K562 (cell line): Measurements from ENCODE around the gene TIMP1. TPM values are rescaled to one million over a fixed set of nuclear protein-coding genes. Genes with fewer than 3 reads are reported as not detected.

Experiments
- CHD2 ChIP-seq: IDR thresholded peaks from 2 replicates; pipeline ENCODE4 v1.6.1; 2011; ENCODE audit warnings: low read depth, low read length
- DMBX1 ChIP-seq: fragments of 250-450 bp; sonication (Bioruptor Pico); IDR thresholded peaks from 2 replicates; pipeline ENCODE4 v1.8.0; 2022; ENCODE audit warnings: inconsistent platforms, mild to moderate bottlenecking, moderate library complexity, borderline replicate concordance
- EP400 ChIP-seq: fragments of 450-650 bp; IDR thresholded peaks from 2 replicates; pipeline ENCODE4 v1.6.1; 2017; ENCODE audit warnings: antibody characterized with exemption, mild to moderate bottlenecking, moderate library complexity
- GABPB2 ChIP-seq: fragments of 250-450 bp; sonication (Bioruptor Pico); conservative IDR thresholded peaks from 2 replicates; pipeline ENCODE4 v1.5.1; 2021; ENCODE audit warnings: mild to moderate bottlenecking
- HDAC1 ChIP-seq, 2 experiments: fragments of 450-650 bp; IDR thresholded peaks; 2 replicates each; pipeline ENCODE4 v1.6.1; 2016 to 2017; ENCODE audit warnings: inconsistent platforms in 1 of 2, mild to moderate bottlenecking in 1 of 2, moderate library complexity in 1 of 2
- ILK ChIP-seq: fragments of 450-650 bp; IDR thresholded peaks from 2 replicates; pipeline ENCODE4 v1.6.1; 2016; ENCODE audit warnings: missing genetic modification characterization, low read depth, mild to moderate bottlenecking, missing compliant biosample characterization, moderate library complexity, borderline replicate concordance
- MBD2 ChIP-seq: sonication (generic); IDR thresholded peaks from 2 replicates; pipeline ENCODE4 v1.6.1; 2016; ENCODE audit warnings: low read depth, borderline replicate concordance
- NELFE ChIP-seq: IDR thresholded peaks from 2 replicates; pipeline ENCODE4 v1.6.1; 2011; ENCODE audit warnings: mild to moderate bottlenecking; ENCODE audit not compliant: insufficient read depth, insufficient read length
- NR2F6 ChIP-seq: fragments of 450-650 bp; formaldehyde crosslinking; IDR thresholded peaks from 2 replicates; pipeline ENCODE4 v1.4.0; 2020; ENCODE audit warnings: mild to moderate bottlenecking
- PHB ChIP-seq: fragments of 250-450 bp; sonication (Bioruptor Pico); IDR thresholded peaks from 2 replicates; pipeline ENCODE4 v1.5.0; 2021
- PPARD ChIP-seq: fragments of 250-450 bp; sonication (Bioruptor Pico); IDR thresholded peaks from 2 replicates; pipeline ENCODE4 v1.8.0; 2022; ENCODE audit warnings: inconsistent platforms, mild to moderate bottlenecking, moderate library complexity
- RCOR1 ChIP-seq, 2 experiments: IDR thresholded peaks; 2 replicates each; pipeline ENCODE4 v1.6.1; 2012; ENCODE audit warnings: low read depth in 2 of 2, low read length in 2 of 2, borderline replicate concordance in 1 of 2, improper control_type of control experiment in 1 of 2
- SIN3B ChIP-seq: fragments of 450-650 bp; IDR thresholded peaks from 2 replicates; pipeline ENCODE4 v1.6.1; 2017; ENCODE audit warnings: low read depth, mild to moderate bottlenecking, moderate library complexity
- SPI1 ChIP-seq: IDR thresholded peaks from 2 replicates; pipeline ENCODE4 v1.6.1; 2011; ENCODE audit warnings: low read depth, low read length, control low read depth, borderline replicate concordance
- TAF1 ChIP-seq: IDR thresholded peaks from 2 replicates; pipeline ENCODE4 v1.6.1; 2011; ENCODE audit warnings: mild to moderate bottlenecking, low read length, moderate library complexity; ENCODE audit not compliant: insufficient read depth, control insufficient read depth, severe bottlenecking; ENCODE audit errors: extremely low read depth
- TAF7 ChIP-seq: fragments of 450-650 bp; IDR thresholded peaks from 2 replicates; pipeline ENCODE4 v1.6.1; 2016; ENCODE audit warnings: missing genetic modification characterization, missing compliant biosample characterization
- ZNF24 ChIP-seq: fragments of 450-650 bp; IDR thresholded peaks from 2 replicates; pipeline ENCODE4 v1.6.1; 2016
- ZNF316 ChIP-seq: fragments of 450-650 bp; IDR thresholded peaks from 2 replicates; pipeline ENCODE4 v1.6.1; 2016
- ZNF57 ChIP-seq: fragments of 450-650 bp; formaldehyde crosslinking; IDR thresholded peaks from 2 replicates; pipeline ENCODE4 v1.4.0; 2020; ENCODE audit warnings: mild to moderate bottlenecking, moderate library complexity
- ZNF586 ChIP-seq: fragments of 450-650 bp; formaldehyde crosslinking; conservative IDR thresholded peaks from 2 replicates; pipeline ENCODE4 v1.4.0; 2020; ENCODE audit warnings: mild to moderate bottlenecking, moderate library complexity
- polyA plus RNA-seq, 8 experiments: library from polyadenylated mRNA; depleted of rRNA in 4 of 8; stranded (reverse) in 5 of 8; unstranded in 3 of 8; fragments of >200 nt; fragmentation: Nextera tagmentation in 2 of 8; fragmentation: Illumina TruSeq in 1 of 8; extraction: Ambion mirVana in 2 of 8; extraction: Trizol in 1 of 8; gene quantifications; 2 replicates each; pipeline versions ENCODE4 v1.2.1 to v1.2.3, GENCODE V29; 2011 to 2014; ENCODE audit warnings: inconsistent platforms in 1 of 8, missing spikeins in 1 of 8
- total RNA-seq, 7 experiments: library from RNA; depleted of rRNA in 6 of 7; stranded (reverse); fragments of >200 nt in 6 of 7; fragmentation: Illumina TruSeq in 2 of 7; extraction: Trizol in 2 of 7; gene quantifications; 2 replicates each; pipeline versions ENCODE4 v1.2.1 to v1.2.3, GENCODE V29; 2011 to 2021; ENCODE audit warnings: low replicate concordance in 1 of 7
- TF ChIP-seq, protein P1 (sequence below): fragments of 250-450 bp; sonication (Bioruptor Pico); IDR thresholded peaks from 2 replicates; pipeline ENCODE4 v1.8.0; 2021; ENCODE audit warnings: moderate library complexity, mild to moderate bottlenecking, inconsistent platforms
- TF ChIP-seq, protein P2 (sequence below): sonication (generic); IDR thresholded peaks from 2 replicates; pipeline ENCODE4 v1.6.1; 2016
- TF ChIP-seq, protein P3 (sequence below): fragments of 250-450 bp; sonication (Bioruptor Pico); IDR thresholded peaks from 2 replicates; pipeline ENCODE4 v1.9.0; 2021; ENCODE audit warnings: mild to moderate bottlenecking
- TF ChIP-seq, protein P4 (sequence below): fragments of 450-650 bp; formaldehyde crosslinking; IDR thresholded peaks from 2 replicates; pipeline ENCODE4 v1.4.0; 2022; ENCODE audit warnings: mild to moderate bottlenecking, moderate library complexity
- TF ChIP-seq, protein P5 (sequence below): sonication (generic); formaldehyde crosslinking; IDR thresholded peaks from 2 replicates; pipeline ENCODE4 v1.8.1; 2022; ENCODE audit warnings: missing genetic modification reagents
- TF ChIP-seq, protein P6 (sequence below): fragments of 450-650 bp; IDR thresholded peaks from 2 replicates; pipeline ENCODE4 v1.6.1; 2016; ENCODE audit warnings: antibody characterized with exemption

TIMP1 gene
- total and polyA plus RNA-seq, 9 of the 15 experiments (the other 6 are each of a cell fraction or from before 2014, with no cell fraction given), result 115 to 699 (median 273) TPM

DNA sequence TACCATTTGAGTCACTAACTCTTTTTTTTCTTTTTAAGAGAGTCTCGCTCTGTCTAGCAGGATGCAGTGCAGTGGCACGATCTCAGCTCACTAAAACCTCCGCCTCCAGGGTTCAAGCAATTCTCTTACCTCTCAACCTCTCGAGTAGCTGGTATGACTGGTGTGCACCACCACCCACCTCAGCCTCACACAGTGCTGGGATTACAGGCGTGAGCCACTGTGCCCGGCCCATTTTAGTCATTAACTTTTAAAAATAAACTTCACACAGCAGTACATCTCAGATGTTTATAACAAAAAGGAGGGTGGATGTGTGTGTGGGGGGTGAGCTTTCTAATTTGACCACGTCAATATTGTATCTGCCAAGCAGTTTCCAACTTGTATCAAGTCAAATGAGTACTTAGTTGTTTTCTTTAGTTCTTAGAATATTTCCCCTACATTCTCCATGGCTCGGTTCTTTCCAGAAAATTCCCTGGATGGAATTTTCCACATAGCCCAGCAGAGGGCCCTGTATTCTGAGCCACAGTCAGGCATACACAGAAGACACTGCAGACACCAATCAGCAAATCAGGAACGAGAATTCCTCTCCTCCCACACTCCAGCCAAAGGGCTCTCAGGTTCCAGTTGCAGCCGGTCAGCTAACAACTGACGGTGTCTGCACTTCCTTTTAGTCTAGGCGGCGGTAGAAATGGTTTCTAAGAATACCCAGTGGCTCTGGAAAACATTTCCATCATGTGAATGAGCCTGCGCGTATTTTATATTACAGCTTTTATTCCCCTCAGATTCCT, 41.3 kb upstream of the TIMP1 start (continued):
- no peak for TF ChIP-seq GABPB2 (CRISPR knock-in tag)
- TF ChIP-seq, protein P1, sequence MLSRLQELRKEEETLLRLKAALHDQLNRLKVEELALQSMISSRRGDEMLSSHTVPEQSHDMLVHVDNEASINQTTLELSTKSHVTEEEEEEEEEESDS, result no peak
- TF ChIP-seq MBD2, result no peak
- no peak for TF ChIP-seq NELFE
- TF ChIP-seq DMBX1 (CRISPR knock-in tag), result no peak
- TF ChIP-seq EP400, result peak; percentile 29; the same call in 1 of the 2 replicates
- TF ChIP-seq SPI1, result peak; percentile 86
- no peak for TF ChIP-seq ZNF316
- TF ChIP-seq ZNF586 (CRISPR knock-in tag), result no peak
- TF ChIP-seq TAF1, result peak; percentile 56
- TF ChIP-seq, protein P2, sequence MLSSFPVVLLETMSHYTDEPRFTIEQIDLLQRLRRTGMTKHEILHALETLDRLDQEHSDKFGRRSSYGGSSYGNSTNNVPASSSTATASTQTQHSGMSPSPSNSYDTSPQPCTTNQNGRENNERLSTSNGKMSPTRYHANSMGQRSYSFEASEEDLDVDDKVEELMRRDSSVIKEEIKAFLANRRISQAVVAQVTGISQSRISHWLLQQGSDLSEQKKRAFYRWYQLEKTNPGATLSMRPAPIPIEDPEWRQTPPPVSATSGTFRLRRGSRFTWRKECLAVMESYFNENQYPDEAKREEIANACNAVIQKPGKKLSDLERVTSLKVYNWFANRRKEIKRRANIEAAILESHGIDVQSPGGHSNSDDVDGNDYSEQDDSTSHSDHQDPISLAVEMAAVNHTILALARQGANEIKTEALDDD, result no peak
- TF ChIP-seq, protein P3, sequence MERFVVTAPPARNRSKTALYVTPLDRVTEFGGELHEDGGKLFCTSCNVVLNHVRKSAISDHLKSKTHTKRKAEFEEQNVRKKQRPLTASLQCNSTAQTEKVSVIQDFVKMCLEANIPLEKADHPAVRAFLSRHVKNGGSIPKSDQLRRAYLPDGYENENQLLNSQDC (CRISPR knock-in tag), result no peak
- TF ChIP-seq ILK (tag), result no peak
- TF ChIP-seq, protein P4, sequence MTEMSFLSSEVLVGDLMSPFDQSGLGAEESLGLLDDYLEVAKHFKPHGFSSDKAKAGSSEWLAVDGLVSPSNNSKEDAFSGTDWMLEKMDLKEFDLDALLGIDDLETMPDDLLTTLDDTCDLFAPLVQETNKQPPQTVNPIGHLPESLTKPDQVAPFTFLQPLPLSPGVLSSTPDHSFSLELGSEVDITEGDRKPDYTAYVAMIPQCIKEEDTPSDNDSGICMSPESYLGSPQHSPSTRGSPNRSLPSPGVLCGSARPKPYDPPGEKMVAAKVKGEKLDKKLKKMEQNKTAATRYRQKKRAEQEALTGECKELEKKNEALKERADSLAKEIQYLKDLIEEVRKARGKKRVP (CRISPR knock-in tag), result no peak
- TF ChIP-seq, protein P5, sequence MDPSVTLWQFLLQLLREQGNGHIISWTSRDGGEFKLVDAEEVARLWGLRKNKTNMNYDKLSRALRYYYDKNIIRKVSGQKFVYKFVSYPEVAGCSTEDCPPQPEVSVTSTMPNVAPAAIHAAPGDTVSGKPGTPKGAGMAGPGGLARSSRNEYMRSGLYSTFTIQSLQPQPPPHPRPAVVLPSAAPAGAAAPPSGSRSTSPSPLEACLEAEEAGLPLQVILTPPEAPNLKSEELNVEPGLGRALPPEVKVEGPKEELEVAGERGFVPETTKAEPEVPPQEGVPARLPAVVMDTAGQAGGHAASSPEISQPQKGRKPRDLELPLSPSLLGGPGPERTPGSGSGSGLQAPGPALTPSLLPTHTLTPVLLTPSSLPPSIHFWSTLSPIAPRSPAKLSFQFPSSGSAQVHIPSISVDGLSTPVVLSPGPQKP (CRISPR knock-in tag), result no peak
- no peak; a peak in 1 of 4 replicates for TF ChIP-seq RCOR1 (IDR thresholded peaks at IDR 0.05; ENCODE audit: borderline replicate concordance in 1 of 2, low read depth in 2 of 2, low read length in 2 of 2)
- TF ChIP-seq ZNF24, result no peak
- TF ChIP-seq SIN3B, result no peak
- TF ChIP-seq TAF7 (tag), result no peak
- no peak for TF ChIP-seq PHB (CRISPR knock-in tag)
- no peak for TF ChIP-seq CHD2
- TF ChIP-seq PPARD (CRISPR knock-in tag), result no peak
- TF ChIP-seq HDAC1 (IDR thresholded peaks at IDR 0.05), result no peak
- no peak for TF ChIP-seq NR2F6
- TF ChIP-seq, protein P6, sequence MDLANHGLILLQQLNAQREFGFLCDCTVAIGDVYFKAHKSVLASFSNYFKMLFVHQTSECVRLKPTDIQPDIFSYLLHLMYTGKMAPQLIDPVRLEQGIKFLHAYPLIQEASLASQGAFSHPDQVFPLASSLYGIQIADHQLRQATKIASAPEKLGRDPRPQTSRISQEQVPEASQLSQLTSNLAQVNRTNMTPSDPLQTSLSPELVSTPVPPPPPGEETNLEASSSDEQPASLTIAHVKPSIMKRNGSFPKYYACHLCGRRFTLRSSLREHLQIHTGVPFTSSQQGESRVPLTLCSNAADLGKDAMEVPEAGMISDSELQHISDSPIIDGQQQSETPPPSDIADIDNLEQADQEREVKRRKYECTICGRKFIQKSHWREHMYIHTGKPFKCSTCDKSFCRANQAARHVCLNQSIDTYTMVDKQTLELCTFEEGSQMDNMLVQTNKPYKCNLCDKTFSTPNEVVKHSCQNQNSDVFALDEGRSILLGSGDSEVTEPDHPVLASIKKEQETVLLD, result no peak
- TF ChIP-seq ZNF57 (CRISPR knock-in tag), result no peak
